Measurements from ENCODE around the gene ERBIN.
"Not testable (repeated sequence)": the region's sequence is repeated elsewhere in the genome, so short reads cannot be mapped to it uniquely, and the experiment has no call there.

ERBIN gene

DNA sequence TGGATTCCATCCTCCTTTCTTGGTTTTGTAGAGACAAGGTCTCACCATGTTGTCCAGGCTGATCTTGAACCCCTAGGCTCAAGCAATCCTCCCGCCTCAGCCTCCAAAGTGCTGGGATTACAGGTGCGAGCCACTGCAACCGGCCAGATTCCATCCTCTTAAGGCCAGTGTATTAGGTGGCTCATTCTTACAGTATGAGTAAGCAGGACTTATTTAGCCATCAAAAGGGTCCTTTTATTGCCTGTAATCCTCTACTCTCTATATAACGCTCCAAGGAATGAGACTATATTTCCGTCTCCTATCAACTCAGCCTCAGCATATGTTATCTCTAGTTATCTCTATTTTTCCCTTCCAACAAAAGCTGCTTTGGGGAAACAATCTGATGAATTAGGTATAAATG lies 3.0 kb upstream of the ERBIN start:
- no peak for DNase-seq

DNA sequence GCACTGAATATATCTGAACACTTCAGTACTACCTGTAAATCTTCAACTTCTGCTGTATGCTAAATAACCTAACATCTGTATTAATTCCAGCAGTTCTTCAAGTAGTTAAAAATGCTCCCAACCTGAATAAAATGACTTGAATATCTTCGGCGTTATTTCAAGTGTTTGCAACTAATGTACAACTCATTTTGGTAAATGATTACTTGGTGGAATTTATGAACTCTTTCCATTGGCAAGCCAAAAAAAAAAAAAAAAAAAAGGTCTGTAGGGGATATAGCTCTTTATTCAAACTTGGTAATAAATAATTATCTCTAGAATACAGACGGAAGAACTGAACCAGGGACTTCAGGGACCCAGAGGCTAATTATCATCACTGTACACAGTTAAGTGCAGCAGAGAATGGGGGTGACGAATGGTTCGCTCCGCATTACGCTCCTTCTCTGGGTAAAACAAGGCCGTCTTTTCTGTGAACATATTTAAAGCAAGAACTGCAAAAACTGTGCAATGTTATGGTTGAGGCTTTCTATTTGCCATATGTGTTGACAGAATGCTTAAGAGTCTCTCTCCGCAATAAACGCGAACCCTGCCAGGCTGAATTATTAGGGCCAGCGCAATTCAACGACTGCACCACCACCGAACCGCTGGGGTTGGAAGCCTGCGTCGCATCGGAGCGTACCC lies 1.9 kb upstream of the ERBIN start:
- DNase-seq = no peak

DNA sequence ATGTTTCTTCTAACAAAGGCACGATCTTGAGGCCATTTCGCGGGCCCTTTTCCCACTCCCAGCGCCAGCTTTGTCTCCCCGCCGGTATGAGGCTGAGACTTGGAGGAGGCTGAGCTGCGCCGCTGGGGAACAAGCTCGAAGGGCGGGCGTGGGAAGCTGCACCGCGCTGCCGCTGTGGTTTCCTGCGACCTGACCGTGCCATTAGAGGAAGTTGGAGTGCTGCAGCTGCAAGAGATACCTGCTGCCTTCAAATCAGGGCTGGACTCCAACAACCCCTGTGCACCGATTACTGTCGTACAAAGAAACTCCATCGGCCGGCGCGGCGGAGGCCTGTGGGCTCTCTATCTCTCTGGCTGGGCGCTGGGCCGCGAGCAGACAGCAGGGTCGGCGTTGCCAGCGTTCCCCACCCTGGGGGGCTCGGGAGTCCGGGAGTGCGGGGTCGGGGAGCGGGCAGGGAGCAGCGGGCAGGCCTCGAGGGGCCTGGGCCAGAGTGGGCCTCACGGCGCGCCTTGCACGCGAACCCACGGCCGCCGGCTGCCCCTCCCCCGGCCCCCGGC lies 1.3 kb upstream of the ERBIN start:
- DNase-seq = peak; percentile 78

DNA sequence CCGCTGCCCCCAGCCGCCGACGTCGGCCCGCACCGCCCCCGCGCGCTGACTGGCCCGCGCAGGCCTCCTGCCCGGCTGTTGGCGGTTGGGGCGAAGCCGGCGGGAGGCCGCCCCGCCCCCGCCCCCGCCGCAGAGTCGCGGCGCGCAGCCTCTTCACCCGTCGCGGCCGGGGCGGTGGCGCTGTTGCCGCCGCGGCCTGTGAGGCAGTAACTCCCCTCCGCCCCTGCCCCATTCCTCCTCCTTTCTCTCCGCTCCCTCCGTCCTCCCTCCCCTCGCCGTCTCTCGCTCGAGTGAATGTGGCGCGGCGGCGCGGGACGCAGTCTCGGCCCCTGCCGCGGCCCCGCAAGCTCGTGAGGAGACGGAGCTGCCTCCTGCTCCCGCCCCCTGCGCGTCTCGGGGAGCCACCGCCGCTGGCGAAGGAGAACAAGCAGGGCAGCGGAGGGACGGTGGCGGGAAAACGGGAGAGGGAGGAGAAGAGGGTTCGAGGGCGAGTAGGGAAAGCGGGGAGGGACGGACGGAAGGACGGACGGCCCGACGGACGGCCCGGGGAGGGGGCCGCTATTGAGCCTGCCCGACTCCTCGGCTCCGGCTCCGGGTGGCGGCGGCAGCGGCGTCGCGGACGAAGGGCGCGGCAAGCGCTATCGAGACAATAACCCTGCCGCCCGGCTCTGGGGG lies 637 bp upstream of the ERBIN start:
- peak; percentile 90 for DNase-seq

DNA sequence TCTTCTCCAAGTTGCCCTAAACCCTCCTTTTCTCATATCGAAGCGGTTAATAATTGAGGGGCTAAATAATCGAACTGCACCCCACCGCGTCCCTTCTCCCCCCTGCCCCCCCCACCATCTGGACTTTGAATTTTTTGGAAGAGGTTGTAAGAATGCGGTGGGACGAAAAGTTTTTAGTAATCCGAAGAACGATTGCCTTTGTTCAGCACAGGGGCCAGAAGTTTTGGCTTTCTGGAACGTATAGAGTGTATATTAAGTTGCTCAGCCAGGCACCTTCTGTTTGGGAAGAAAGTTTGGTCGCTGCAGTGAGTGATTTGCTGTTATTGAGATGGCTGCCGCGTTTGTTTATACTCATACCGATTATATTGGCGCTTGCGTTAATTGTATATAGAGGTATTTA lies 518 bp downstream of the ERBIN start:
- peak; percentile 29 for DNase-seq

DNA sequence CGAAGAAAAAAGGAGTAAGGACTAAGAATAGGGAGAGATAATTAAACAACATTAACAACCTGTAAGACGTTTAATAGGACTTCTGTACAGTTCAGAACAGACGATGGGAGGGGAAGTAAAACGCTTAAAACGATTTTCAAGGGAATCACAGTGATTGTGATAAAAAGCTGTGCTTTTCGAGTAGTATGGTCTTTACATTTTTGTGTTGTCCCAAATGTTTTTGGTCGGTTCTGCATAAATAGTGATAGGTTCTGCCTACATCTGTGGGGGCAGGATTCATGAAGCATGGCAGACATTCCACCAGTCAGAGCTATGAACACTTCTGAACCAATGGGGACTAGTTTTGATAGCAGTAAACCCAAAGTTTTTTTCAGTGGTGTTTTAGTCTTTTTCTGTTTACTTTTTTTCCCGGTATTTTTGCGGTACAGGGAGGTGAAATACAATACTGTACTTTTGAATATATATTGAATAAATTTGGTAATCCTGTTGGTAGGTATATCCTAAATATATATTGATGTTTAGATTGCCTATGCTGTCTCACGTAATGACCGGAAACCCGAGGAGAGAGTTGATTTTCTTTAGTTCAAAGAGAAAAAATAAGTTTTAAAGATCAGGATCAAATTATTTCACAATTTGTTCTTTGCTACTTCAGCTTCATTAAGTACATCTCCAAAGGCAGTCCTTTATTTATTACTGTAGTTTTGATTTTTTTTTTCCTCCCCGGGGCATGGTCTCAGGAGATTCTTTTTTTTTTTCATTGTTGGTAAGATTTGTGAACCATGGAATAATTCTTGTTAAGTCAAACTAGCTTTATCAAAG lies 1.3 kb downstream of the ERBIN start:
- DNase-seq = peak; percentile 75

DNA sequence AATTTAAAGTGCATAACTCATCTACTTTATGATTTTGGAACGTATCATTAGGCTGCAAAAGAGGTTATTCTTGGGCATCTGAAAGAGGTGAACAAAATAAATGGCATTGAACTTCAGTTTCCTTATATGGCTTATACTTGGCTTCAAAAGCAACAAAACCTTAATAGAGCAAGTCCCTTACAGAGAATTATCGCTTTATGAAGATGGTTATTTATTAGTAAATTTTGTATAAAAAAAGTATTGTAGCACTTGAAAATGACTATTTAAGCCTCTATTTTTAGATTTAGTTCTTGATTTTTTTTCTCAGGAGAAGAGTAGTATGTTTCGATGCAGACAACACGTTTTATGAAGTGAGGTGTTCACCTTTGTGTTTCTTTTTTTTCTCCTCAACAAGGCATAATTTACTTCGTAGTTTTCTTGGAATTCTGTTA lies 2.0 kb downstream of the ERBIN start:
- no peak for DNase-seq

DNA sequence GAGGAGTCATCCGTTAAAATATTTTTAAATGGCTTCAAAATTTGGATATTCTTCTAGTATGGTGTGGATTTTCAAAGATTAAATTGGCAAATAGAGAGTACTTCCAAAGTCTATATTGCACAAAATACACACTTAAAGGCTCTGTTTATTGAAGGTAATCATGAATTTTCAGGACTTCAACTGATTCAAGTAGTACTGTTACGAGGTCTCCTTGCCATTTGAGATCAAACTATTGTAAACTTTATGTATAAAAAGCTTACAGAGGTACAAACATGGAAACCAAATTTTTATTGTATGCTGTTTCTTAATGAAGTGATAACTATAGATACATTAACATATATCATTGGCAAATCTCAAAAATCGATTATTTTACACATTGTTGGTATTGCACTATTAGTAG lies 2.5 kb downstream of the ERBIN start:
- DNase-seq = no peak

DNA sequence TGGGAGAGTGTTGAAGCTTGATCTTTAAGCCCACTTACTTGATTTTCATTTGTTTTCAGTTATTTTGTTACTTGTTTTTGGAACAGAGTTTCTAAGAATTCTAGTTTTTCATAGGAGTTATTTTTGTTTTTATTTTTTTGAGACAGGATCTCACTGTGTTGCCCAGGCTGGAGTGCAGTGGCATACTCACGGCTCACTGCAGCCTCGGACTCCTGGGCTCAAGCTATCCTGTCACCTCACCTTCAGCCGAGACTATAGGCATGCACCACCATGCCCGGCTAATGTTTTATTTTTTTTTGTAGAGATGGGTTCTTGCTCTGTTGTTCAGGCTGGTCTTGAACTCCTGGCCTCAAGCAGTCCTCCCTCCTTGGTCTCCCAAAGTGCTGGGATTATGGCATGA lies 6.3 kb downstream of the ERBIN start:
- DNase-seq = no peak

DNA sequence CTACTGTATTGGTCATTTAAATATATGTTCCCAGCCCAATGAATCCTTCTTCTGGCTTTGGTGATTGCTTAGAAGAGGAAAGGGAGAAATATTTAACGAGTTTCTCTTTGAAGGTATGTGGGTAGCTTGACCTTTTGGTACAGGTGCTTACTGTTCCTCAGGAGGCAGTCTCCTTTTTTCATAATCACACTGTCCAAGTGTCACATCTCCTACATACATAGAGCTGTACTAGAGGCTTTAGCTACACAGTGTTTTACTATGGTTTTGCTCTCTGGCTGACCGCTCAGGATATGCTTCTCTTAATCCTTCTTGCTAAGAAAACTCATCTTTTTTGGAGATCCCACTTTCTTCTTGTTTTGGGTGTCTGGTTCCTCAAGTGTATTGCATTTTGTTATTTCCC lies 6.9 kb downstream of the ERBIN start:
- DNase-seq = no peak

DNA sequence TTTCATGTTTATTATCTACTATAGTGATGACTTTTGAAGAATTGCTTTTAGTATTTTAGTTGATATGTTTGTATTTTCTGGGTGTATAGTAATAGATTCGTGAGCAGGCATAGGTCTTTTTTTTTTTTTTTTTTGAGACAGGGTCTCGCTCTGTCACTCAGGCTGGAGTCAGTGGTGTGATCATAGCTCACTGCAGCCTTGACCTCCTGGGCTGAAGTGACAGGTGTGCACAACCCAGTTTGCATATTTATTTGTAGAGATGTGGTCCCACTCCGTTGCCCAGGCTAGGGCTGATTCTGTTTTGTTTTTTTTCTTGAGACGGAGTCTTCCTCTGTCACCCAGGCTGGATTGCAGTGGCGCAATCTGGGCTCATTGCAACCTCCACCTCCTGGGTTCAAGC lies 11.9 kb downstream of the ERBIN start:
- no peak for DNase-seq

DNA sequence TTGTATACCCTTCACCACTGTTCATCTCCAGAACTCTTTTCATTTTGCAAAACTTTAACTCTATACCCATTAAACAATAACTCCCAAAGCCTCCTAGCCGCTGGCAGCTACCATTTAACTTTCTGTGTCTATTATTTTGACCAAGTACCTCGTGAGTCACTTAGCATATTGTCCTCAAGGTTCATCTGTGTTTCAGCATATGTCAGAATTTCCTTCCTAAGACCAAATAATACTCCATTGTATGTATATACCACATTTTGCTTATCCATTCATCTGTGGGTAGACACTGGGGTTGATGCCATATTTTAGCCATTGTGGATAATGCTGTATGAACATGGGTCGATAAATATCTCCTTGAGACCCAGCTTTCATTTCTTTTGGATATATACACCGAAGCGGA lies 17.4 kb downstream of the ERBIN start:
- no peak for DNase-seq

DNA sequence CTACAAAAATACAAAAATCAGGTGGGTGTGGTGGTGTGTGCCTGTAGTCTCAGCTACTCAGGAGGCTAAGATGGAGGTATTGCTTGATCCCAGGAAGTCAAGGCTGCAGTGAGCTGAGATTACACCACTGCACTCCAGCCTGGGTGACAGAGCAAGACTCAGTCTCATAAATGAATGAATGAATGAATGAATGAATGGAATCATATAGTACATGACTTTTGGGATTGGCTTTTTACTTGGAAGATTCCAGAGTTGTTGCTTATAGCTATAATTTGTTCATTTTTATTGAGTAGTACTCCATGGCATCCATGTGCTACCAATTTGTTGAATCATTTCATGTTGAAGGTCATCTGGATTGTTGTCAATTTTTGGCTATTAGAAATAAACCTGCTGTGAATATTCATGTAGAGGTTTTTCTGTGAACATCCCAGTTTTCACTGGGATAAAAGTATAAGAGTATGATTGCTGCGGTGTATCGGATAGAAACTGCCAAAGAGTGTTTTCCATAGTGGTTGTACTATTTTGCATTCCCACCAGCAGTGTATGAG lies 19.9 kb downstream of the ERBIN start:
- peak; percentile 44 for DNase-seq

DNA sequence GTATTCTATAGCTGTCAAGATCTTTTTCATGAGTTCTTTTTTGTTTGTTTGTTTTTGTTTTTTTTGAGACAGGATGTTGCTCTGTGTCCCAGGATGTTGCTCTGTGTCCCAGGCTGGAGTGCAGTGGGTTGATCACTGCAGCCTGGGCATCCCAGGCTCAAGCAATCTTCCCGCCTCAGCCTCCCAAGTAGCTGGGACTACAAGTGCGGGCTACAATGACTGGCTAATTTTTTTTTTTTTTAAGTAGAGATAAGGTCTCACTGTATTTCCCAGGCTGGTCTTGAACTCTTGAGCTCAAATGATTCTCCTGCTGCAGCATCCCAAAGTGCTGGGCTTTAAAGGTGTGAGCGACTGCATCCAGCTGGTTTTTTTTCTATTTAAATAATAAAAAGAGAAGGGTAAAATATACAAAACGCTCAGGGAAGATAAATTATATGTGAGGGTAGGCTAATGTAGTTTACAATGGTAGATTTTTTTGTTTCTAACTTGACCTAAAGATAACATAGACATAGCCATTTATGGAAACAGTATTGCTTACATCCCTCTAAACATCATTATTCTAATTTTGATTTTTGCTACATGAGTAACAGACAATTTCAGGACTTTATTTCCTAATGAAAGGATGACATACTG lies 21.9 kb downstream of the ERBIN start:
- DNase-seq = no peak

DNA sequence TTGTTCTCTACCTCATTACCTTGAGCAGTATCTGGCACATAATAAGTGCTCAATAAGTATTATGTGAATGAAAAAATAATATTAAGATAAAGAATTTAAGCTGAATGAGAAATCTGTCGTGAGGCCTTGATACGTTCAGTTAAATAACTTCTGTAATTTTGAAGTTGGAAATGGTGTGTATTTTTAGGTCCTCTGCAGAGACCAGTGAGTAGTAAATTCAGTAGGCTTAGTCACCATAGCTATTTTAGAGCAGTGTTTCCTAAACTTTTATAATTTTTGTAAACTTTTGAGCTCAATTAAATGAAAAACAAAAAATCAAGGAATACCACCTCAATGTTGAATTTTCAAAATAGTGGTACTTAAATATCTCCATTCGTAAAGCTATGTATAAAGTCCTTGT lies 25.0 kb downstream of the ERBIN start:
- no peak for DNase-seq

DNA sequence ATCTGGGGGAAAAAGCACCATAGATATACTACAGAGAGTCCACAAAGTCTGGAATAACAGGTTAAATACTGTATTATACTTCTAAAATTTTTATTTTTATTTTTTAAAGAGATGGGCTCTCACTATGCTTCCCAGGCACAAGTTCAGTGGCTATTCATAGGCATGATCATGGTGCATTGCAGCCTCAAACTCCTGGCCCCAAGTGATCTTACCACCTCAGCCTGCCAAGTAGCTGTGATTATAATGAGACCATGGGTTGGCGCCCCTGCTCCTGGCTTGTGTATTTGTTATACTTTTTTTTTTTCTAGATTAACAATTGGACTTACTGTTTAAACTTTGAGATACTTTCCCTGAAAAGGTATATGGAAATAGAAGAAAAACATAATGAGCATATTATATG lies 25.9 kb downstream of the ERBIN start:
- no peak for DNase-seq

DNA sequence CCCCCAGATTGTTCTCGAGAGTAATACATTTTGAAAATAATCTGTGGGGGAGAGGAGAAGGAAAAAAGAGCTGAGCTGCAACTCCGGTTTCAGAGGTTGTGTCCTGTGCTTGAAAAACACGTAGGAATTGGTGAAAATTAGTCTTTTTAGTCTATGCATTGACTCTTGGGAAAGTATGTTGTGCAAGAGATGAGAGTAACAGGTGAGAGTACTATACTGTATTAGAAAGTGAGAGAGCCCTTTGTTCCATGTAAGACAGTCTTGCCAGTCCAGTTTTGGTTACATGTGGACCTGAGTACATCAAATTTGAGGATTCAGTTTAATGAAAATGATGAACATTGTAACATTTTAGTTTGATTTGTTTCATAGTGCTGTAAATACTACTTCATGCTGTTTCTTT lies 27.8 kb downstream of the ERBIN start:
- no peak for DNase-seq

DNA sequence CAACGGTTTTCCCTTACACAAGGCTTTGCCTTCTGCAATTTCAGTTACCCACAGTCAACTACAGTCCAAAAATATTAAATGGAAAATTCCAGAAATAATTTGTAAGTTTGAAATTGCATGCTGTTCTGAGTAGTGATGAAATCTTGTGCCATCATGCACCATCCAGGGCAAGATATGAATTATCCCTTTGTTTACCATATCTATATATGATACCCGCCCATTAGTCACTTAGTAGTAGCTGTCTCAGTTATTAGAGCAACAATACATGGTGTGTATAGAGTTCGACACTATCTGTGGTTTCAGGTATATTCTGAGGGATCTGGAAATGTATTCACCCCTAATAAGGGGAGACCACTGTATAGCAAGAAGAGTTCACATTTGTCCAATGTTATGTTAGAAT lies 29.4 kb downstream of the ERBIN start:
- DNase-seq = no peak

DNA sequence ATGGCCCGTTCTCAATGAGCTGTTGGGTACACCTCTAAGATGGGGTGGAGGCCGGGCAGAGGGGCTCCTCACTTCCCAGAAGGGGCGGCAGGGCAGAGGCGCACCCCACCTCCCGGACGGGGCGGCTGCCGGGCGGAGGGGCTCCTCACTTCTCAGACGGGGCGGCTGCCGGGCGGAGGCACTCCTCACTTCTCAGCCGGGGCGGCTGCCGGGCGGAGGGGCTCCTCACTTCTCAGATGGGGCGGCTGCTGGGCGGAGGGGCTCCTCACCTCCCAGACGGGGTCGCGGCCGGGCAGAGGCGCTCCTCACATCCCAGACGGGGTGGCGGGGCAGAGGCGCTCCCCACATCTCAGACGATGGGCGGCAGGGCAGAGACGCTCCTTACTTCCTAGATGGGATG lies 31.3 kb downstream of the ERBIN start:
- DNase-seq = not testable (repeated sequence)

DNA sequence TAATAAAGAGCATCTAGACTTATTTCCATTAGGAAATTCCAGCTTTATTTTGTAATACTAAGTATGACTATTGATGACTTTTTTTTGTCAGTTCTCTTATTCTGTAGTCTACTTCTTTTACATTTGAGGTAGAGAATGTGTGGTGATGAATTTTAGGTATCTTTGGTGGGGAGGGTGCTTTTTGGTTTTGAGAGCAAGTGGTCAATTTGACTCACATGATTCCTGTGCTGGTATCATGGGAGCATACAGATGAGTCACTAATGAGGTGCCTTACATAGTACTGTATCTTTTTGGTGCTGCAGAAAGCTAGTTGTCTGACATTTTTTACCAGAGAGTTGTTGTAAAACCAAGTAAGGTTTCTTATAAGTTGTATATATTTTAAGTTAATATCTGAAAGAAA lies 35.3 kb downstream of the ERBIN start:
- peak; percentile 74 for DNase-seq

DNA sequence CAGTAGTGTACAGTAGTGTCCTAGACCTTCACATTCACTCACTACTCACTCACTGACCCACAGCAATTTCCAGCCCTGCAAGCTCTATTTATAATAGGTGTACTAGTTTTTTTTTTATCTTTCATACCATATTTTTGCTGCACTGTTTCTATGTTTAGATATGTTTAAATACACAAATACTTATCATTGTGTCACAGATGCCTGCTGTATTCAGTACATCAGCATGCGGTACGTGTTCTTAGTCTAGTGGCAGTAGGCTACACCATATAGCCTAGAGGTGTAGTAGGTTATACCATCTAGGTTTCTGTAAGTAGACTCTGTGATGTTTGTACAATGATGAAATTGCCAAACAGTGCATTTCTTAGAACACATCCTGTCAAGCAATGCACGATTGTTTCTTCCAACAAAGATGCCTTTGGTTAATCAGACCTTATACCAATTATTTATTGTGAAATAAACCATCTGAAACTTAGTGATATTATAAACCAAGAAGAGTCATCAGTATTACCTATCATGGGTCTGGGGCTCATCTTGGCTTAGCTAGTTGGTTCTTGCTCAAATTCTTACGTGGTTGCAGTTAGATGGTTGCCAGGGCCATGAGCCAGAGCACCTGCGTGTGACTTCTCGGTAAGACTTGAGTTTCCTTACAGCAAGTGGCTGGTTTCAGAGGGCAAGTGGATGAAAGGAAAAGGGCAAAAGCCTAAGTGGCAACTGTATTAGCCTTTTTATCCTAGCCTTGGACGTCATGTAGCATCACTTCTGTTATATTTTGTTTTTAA lies 41.1 kb downstream of the ERBIN start:
- DNase-seq = no peak

All from EL (cell line).